Stimulated activated CD8-positive, alpha-beta memory T cell treated with anti-CD3 and anti-CD28 coated beads, Interleukin-4, amount 100 ng/mL, for 4 hours (primary cell): Measurements from ENCODE around the gene OR52K1.
"Not testable (repeated sequence)": the region's sequence is repeated elsewhere in the genome, so short reads cannot be mapped to it uniquely, and the experiment has no call there.

Experiments
- DNase-seq, 2 donors: peaks; one replicate each; pipeline ENCODE4 v3.0.0-alpha.2; 2020; ENCODE audit warnings: low read depth in 2 of 2, low spot score in 1 of 2

Gene OR52K1

GRCh38 chr11:4491405-4491804, 9.0 kb downstream of the OR52K1 start:
- not testable (repeated sequence) for DNase-seq

- no peak for DNase-seq
Measured at GRCh38 chr11:4491878-4492606, 9.6 kb downstream of the OR52K1 start.

- DNase-seq = no peak
Measured at GRCh38 chr11:4493480-4493818, 11.0 kb downstream of the OR52K1 start.

GRCh38 chr11:4495487-4495886, 13.0 kb downstream of the OR52K1 start:
- no peak for DNase-seq

GRCh38 chr11:4495986-4496385, 13.5 kb downstream of the OR52K1 start:
- no peak for DNase-seq

- DNase-seq = no peak
Measured at GRCh38 chr11:4496557-4497248, 14.3 kb downstream of the OR52K1 start.

- no peak for DNase-seq
Measured at GRCh38 chr11:4508886-4509285, 26.4 kb downstream of the OR52K1 start.

GRCh38 chr11:4511282-4512245, 29.1 kb downstream of the OR52K1 start:
- no peak for DNase-seq

GRCh38 chr11:4514196-4514595, 31.8 kb downstream of the OR52K1 start:
- DNase-seq = no peak

- DNase-seq = no peak
Measured at GRCh38 chr11:4522339-4522738, 39.9 kb downstream of the OR52K1 start.

GRCh38 chr11:4522752-4523151, 40.3 kb downstream of the OR52K1 start:
- no peak for DNase-seq

- DNase-seq = no peak
Measured at GRCh38 chr11:4523666-4524065, 41.2 kb downstream of the OR52K1 start.

GRCh38 chr11:4527926-4528325, 45.5 kb downstream of the OR52K1 start:
- no peak for DNase-seq

- not testable (repeated sequence) for DNase-seq
Measured at GRCh38 chr11:4531686-4532085, 49.2 kb downstream of the OR52K1 start.

- DNase-seq = peak in 1 of 2 donors; percentile 20
Measured at GRCh38 chr11:4539603-4540219, 57.3 kb downstream of the OR52K1 start.

GRCh38 chr11:4541071-4541470, 58.6 kb downstream of the OR52K1 start:
- no peak for DNase-seq
